ENCODE measurements around the gene USP24.

- TF ChIP-seq CTCF (IDR thresholded peaks at IDR 0.05; ENCODE audit: poor library complexity, severe bottlenecking) (no peak), RAD21 (conservative IDR thresholded peaks at IDR 0.05) (no peak), TAF1 (IDR thresholded peaks at IDR 0.05; ENCODE audit: low read depth) (no peak), EZH2 (IDR thresholded peaks at IDR 0.05; ENCODE audit: borderline replicate concordance, insufficient read depth, low read length, poor library complexity, severe bottlenecking) (no peak), POLR2AphosphoS5 (IDR thresholded peaks at IDR 0.05) (no peak)
Measured at GRCh38 chr1:55047611-55048010, 167.6 kb downstream of the USP24 start.

All from neural cell (in vitro differentiated cells).